NCI-H524 (cell line): ENCODE measurements around the gene RFNG.
A peak's percentile ranks its signal among the peaks of the same experiment; 100 is the strongest.

ENCODE experiments used
- DNase-seq, 2 experiments: peaks; one replicate each; lab custom pipeline; 2025; lab: John Stamatoyannopoulos, UW

Gene RFNG, protein sequence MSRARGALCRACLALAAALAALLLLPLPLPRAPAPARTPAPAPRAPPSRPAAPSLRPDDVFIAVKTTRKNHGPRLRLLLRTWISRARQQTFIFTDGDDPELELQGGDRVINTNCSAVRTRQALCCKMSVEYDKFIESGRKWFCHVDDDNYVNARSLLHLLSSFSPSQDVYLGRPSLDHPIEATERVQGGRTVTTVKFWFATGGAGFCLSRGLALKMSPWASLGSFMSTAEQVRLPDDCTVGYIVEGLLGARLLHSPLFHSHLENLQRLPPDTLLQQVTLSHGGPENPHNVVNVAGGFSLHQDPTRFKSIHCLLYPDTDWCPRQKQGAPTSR

DNA sequence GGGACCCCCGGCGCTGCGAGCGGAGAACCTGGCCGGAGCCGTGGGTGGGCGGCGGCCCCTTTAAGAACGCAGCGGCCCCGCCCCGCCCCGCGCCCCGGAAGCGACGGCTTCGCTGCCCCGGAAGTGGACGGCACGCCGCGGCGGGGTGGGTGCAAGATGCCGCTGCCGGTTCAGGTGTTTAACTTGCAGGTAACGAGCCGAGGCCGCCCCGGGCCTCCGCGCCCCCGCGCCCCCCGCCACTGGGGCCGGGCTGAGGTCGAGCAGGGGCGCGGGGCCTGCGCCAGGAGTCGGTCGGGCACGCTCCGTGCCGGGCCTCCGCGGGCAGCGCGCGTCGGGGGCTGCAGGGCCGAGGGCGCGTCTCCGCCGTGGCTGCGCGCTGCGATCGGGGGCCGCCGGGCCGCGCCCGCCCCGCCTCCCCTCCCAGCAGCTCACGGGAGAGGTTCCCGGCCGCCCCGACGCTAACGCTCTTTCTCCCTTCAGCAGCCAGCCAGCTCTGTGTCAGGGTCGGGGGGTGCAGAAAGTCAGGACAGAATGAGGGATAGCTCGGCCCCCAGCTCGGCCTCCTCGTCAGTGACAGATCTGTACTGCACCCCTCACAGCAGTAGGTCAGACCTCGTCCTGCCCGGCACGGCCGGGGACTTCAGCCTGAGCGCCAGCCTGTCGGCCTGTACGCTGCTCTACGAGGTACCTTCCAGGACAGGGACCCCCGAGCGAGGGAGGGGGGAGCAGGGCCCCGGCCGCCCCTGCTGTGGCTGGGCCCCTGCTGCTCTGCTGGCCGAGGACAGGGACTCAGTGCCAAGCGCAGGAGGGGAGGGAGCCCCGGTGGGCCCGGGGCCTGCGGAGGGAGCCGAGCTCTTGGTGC is at the start of gene RFNG, which contains the start of gene GPS1:
RFNG (minus strand) TSS at position 36 of the 862 bp plus-strand sequence. CDS start 45 bp downstream, outside the sequence.
GPS1 (plus strand) TSS at position 123 of the 862 bp plus-strand sequence; CDS start at position 157, 34 bp downstream.
- DNase-seq: peak; percentile 45 to 77

DNA sequence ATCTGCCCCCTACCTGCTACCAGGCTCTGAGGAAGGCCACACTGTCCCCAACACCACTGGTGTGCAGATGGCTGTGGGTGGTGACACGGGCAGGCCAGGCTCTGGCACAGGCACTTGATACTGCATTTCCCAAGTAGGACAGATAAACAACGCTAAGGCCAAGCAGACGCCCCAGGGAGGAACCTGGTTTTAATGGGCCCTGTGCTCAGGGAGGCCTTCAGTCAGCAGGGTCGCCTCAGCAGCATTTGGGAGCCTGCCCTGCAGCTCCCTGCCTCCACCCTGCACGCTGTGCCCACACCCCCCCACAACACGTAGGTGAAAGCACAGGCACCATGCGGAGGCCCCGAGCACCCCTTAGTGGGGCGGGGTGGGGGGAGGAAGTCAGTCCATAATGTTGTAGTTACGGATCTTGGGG is 49.7 kb upstream of the RFNG start:
- no peak for DNase-seq

DNA sequence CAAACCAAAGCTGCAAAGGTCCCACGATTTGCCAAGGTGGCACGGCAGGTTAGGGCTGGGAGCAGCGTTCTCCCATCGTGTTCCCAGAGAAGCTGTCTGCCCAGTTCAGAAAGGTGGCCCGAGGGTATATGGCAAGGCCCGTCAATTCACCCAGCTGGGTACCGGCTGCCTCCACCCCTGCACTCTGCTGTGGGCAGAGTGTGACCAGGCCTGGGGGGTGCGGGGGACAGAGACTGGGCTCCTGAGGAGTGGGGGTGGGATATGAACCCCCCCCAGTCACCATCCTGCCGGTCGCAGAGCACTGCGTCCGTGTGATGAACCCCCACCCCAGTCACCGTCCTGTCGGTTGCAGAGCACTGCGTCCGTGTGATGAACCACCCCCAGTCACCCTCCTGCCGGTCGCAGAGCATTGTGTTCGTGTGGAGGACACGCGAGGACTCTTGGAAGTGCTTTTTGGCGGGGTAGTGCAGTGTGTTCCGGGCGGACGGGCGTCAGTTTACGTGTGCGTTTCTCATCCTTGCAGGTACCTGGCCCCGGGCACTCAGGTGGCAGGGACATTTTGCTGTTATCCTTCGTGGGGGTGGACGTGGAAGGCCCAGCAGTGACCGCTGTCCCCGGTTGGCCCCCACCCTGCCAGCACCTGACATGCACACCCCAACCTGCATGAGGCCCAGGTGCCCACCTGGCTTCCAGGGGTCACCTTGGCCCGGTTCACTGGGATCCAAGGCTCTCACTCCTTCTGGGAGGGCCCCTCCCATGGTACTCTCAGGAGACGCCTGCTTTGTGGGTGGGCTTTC is 49.1 kb upstream of the RFNG start:
- DNase-seq: no peak

DNA sequence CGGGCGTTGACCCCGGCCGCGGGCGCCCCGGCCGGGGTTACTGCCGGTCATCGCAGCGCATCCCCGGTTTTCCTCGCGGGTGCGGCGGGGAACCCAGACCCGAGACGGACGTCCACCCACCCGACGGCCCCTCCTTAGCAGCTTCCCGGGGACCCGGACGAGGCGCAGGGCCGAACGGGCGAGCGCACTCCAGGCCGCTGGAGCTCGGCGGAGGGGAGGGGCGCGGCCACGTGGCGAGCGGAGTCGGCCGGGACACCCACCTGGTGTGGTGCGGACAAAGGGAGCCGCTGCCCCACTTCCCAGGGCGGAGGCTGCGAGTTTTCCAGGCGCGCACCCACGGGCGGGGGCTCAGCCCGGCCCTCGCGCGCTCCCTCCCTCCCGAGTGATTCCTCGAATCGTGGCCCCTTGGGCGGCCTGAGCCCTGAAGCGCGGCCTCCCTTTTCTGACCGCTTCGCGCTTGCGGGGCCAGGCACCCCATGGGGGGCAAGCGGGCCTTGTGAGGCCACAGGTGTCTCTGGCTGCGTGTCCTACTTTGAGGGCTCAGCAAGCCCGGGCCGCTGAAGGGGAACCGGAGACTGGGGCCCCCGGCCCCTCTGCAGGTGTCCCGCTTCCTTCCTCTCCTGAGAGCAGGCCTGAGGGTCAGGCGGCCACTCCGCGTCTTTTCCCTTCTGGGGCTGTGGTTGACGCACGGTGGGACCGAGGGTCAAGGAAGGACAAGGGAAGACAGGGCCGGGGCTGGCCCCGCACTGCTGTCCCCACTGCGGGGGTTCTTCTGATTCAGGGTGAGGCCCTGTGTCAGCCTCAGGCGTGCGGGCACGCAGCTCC is 47.5 kb upstream of the RFNG start:
- DNase-seq: peak in 1 of 2 experiments; percentile 76

DNA sequence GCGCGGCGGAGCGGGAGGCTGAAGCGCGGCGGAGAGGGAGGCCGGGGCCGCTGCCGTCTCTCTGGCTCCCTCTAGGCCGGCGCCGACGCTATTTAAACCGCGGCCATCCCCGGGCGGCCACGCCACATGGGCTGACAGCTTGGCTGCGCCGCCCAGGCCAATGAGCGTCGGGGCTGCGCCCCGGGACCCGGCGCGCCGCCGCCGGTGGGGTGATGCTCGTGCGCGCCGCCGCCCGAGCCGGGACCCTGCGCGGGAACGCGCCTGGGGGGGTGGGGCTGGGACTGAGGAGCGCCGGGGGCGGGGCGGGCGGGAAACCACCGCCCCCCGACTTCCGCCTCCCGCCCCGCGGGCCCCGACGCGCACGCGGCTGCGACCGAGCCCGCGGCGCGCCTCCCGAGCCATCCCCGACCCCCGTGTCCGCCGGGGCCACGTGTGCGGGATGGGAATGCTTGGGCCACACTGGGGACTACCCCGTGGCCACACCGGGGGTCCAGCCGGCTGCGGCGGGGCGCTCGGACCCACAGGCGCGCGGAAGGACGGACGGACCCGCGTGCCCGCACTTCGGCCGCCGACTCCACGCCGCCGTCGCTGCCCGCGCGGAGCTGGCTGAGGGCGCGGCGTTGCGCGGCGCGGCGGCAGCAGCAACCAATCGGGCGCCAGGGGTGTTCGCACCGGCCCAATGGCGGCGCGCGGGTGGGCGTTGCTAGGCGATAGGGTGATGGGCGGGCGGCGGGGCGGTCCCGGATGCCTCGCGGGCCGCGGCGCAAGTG is 46.7 kb upstream of the RFNG start, which contains the start of gene FASN:
FASN (minus strand) TSS at position 68 of the 770 bp plus-strand sequence. CDS start 1,791 bp downstream, outside the sequence.
- DNase-seq: peak; percentile 97 to 100

DNA sequence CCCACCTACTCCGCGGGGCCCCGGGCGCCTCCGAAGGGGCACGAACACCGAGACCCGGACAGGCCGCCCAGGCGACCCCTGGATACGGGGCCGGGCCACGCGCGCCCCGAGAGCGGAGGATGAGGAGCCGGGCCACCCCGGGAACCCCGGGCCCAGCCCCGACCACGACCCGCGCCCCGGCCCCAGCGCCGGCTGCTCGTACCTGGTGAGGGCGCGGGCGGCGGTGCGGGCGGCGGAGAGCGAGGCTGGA is 46.2 kb upstream of the RFNG start:
- DNase-seq: no peak

DNA sequence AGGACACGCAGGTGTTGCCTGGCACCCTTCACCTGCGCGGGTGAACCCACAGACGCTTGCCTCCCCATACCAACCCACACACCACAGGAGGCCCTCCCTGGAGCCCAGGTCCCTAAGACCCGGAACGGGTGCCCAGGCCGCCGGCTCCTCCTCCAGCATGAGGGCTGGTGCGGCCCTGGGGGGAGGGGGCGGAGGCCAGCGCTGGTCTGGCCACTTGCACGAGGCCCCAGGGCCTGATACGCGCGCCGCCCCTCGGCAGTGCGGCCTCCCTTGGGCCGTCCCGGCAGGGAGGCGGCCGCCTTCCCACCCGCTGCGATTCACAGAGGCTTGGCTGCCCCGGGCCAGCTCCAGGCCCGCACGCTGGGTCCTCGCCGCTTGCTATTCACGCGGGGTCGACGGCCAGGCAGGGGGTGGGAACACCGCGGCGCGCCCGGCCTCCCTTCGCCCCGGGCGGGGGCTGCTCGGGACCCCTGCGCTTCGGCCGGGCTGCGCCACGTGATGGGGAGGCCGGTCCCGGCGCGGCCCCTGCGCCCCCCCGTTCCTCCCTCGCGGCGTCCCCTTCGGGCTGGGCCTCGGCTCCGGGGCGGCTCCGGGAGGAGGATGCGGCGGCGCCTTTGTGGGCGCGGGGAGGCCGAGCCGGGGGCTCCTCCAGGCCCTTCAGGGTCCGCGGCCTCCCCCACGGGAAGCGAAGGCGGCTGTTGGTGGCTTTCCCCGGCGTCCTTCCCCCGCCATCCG is 45.7 kb upstream of the RFNG start:
- peak in 1 of 2 experiments; percentile 62 for DNase-seq

DNA sequence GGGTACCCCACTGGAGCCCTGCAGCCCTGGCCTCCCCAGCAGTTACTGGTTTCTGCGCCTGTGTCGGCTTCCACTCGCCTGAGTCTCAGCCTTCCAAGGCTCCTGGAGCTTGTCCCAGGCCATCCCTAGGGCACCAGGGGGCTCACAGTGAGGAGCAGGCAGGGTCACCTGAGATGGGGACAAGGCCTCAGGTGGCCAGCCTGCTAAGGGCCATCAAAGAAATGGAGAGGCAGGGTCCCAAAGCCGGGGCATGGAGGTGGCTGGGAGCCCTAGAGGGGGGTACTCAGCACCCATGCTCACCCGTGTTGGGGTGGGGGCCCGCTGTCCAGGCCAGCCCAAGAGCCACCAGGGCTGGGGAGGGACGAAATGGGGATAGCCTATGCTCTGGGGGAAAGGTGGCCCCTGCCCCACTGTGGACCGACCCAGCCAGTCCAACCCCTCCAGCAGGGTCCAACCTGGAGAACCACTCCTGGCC is 45.1 kb upstream of the RFNG start:
- DNase-seq: no peak

DNA sequence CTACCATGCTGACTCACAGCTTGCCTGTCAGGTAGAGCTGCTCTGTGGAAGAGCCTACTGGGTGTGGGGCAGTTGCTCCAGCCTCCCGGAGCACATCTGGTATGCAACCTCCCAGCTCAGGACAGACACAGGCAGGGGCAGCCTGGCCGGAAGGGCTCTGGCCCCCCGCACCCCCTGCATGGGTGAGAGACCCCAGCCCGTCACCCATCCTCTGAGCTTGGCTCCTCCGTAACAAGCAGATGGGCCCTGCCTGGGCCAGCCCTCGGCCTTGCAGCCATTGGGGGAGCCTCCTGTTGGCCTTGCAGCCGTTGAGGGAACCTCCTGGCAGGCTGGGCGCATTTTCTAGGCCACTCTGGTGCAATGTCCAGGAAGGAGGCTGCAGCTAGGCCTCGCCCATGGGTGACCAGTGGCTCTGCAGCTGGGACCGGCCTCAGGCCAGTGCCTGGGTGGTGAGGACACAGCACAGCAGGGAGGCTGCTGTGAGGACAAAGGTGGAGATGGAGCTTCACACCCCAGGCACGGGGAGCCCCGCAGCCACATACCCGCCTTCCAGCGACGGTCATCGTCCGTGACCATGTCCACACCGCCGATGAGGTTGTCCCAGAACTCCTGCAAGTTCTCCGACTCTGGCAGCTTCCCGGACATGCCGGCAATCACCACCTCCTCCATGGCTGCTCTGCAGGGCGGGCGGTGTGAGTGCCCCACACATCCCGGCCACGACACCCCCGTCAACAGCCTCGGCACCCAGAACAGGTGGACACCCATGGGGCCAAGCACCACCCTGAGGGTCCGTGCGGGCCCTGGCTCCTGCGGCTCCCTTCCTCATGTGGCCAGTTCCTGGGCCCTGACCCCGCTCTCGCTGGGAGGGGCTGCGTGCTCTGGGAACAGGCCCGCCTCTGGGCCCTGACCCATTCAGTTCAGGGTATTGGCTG is 44.4 kb upstream of the RFNG start:
- DNase-seq: no peak

DNA sequence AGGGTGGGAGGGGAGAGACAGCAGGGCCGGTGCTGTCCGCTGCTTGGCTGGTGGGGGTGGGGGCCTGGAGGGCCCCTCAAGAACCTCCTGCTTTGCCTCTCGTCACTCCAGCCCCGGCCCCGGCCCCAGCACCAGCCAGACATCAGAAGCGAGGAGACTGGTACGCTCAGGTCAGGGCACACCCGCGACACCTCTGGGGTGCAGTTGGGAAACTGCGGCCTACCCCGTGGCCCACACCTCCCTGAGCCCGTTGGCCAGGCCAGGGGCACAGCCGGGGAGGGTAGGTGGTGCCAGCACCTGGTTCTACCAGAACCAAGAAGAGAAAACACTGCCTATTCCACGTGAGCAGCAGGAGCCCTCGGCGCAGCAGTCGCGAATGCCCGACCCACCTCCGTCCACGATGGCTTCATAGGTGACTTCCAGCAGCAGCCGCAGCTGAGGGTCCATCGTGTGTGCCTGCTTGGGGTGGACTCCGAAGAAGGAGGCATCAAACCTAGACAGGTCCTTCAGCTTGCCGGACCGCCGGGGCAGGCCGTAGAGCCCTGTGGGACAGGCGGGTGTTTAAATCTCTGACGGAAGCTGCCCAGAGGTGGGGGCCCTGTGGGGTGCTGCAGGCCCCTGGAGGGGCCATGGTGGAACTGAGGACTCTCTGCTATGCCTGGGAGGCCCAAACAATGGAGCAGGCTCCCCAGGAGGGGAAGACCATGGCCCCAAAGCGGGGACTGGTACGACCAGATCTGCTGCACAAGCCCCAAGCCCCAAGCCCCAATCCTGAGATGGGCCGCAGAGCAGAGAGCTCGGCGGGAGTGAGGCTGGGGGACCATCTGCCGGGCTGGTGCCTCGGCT is 43.5 kb upstream of the RFNG start:
- DNase-seq: no peak

DNA sequence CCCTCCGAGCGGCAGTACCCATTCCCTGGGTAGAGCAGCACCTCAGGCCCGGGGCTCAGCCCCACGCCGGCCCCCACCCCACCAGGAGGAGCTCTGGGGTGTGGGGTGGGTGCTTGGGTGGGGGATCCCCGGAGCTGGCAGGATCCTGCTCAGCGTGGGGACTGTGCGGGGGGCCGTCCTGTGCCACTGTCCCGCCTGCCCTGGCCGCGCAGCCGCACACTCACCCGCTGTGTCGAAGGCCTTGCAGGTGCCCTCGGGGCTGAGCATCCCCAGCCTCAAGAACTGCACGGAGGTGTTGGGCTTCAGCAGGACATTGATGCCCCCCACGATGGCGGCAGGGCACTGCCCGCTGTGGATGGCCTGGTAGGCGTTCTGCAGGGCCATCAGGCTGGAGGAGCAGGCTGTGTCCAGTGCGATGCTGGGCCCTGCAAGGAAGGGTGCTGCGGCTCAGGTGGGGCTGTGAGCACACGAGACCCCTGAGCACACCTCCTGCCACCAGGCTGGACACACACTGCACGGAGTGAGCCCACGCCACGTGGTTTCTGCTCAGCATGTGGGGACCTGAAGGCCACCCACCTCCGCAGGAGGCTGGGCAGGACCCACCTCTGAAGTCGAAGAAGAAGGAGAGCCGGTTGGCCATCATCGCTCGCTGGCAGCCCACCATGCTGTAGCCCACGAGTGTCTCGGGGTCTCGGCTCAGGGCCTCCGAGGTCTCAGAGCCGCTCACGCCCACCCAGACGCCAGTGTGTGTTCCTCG is 41.6 kb upstream of the RFNG start:
- no peak for DNase-seq

DNA sequence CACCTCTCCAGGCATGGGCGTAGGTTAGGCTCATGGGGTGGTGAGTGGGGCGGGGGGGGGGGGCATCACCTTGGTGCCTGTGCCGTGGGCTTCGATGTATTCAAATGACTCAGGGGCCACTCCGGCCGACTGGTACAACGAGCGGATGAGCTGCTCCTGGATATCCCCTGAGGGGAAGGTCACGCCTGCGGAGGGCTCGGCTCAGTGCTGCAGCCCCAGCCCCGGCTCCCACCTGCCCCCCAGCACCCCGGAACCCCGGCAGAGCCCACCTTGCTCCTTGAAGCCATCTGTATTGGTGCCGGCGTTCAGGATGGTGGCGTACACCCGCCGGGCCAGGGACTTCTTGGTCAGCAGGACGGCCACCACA is 41.0 kb upstream of the RFNG start:
- DNase-seq: no peak

DNA sequence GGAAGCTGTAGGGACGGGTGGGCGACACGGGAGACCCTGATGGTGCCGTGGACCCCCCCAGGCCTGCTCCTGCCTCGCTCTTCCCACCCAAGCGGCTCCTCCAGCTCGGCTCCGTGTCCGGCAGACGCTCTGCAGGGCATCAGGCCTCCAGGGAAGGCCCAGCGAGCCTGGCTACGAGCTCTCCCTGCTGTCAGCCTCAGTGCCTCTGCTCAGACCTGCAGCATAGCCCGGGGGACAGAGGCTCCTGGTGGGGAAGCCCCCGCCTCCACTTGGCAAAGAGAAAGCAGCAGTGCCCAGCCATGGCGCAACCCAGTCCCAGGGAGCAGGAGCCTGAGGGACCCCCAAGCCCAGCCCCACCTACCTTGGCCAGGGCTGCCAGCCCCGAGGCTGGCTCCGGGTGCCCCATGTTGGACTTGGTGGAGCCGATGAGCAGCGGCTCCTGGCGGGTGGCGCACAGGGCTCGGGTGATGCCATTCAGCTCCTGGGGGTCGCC is 40.5 kb upstream of the RFNG start:
- no peak for DNase-seq

DNA sequence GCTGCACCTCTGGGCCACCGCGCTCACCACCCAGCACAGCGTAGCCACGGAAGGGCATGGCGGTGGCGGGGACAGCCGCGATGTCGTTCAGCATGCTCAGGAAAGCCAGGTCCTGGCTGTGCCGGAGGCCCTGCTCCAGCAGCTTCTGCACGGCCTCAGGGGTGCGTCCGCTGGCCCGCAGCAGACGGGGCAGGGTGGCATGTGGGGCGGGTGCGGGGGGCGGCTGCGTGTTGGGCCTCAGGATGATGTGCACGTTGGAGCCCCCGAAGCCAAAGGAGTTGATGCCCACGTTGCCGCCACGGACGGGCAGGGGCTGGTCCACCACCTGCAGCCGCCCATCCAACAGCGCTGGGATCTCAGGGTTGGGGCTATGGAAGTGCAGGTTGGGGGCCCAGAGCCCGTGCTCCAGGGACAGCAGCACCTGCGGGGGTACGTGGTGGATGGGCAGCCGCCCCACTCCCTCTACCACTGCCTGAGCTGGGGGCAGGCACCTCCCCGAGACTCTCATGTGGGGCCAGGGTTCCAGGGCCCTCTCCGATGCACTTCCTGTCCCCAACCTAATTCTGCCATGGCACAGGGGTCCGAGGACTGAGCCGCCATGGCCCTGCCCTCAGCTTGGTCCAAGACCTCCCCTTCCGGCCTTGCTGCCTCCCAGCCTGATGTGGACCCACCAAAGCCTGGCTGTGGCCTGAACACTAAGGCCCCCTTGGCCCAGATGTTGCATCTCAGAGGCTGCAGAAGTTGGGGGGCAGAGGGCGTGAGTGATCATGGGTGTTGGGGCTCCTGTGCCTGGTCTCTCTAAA is 39.9 kb upstream of the RFNG start:
- DNase-seq: no peak

DNA sequence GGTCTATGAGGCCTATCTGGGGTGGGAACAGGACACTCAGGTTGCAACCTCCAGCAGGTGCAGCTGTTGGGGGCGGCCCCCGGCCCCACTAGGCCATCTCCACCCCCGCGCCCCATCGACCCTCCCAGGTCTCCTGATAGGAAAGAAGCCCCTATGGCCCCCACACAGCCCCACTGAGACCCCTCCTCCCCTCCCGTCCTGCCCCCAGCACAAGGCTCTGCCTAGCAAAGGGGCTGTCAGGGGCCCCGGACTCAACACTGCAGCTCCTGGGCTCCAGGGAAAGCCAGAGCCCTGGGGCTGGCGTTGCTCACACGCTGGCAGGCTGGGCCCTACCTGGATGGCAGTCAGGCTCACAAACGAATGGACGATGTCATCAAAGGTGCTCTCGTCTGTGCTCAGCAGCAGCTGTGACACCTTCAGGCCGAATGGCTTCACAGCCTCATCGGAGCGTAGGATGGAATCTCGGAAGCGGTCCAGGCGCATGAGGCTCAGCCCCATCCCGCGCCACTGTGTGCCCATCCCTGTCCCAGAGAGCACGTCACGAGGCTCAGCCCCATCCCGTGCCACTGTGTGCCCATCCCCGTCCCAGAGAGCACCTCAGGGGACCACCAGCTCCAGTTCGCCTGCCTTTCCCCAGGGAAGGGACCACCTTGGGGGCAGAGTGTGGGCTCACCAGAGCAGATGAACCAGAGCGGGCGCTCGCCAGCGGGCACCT is 39.1 kb upstream of the RFNG start:
- DNase-seq: no peak
